ENCODE data around the gene ATP2B1. TPM values are rescaled to one million over a fixed set of nuclear protein-coding genes. Genes with fewer than 3 reads are reported as not detected.
"Not testable (repeated sequence)": the region's sequence is repeated elsewhere in the genome, so short reads cannot be mapped to it uniquely, and the experiment has no call there.

The ATP2B1 gene
- 10 to 100 TPM; 46.9 to 59.8 TPM for total RNA-seq

GRCh38 chr12:89708565-89709156 lies at the start of gene ATP2B1:
Gene ATP2B1, minus strand, starts transcription at chr12:89708838. Its CDS starts 52,952 bp downstream, at chr12:89655886.
- no peaks in the 10 kb centered on the region for H3K36me3 ChIP-seq
- TF ChIP-seq CTCF (IDR thresholded peaks at IDR 0.05): no peak
- H3K4me1 ChIP-seq: peaks cover 4% of the 10 kb centered on the region
- intact Hi-C loops (cut with DNase I): no loop called here
- peak within 1 kb of the TSS; percentile 86 for H3K4me3 ChIP-seq
- peak within 1 kb of the TSS; percentile 89 to 96 for H3K9ac ChIP-seq (ENCODE audit: low read depth in 2 of 2, low read length in 2 of 2)
- H3K27me3 ChIP-seq: no peaks in the 10 kb centered on the region
- H3K27ac ChIP-seq: peak within 1 kb of the TSS; percentile 99
- no peaks in the 10 kb centered on the region for H3K9me3 ChIP-seq
- DNase-seq: peak; percentile 87

GRCh38 chr12:89757987-89758386 lies 49.3 kb upstream of the ATP2B1 start:
- DNase-seq; H3K27ac ChIP-seq; H3K4me1 ChIP-seq; H3K27me3 ChIP-seq; intact Hi-C loops (cut with DNase I); H3K4me3 ChIP-seq; H3K9ac ChIP-seq (ENCODE audit: low read depth in 2 of 2, low read length in 2 of 2); H3K9me3 ChIP-seq; H3K36me3 ChIP-seq: not testable (repeated sequence)

- Histone ChIP-seq H3K4me1 (no peaks in the 10 kb centered on the region), H3K27me3 (no peaks in the 10 kb centered on the region), H3K4me3 (no peak overlapping the region), H3K27ac (no peak overlapping the region), H3K9me3 (no peaks in the 10 kb centered on the region), H3K36me3 (no peaks in the 10 kb centered on the region), H3K9ac (ENCODE audit: low read depth in 2 of 2, low read length in 2 of 2) (no peak overlapping the region)
- intact Hi-C loops (cut with DNase I): no loop called here
- no peak for TF ChIP-seq CTCF (IDR thresholded peaks at IDR 0.05)
- DNase-seq: peak; percentile 18
Measured at GRCh38 chr12:89756585-89757398, 48.2 kb upstream of the ATP2B1 start.

GRCh38 chr12:89756194-89756584 lies 47.6 kb upstream of the ATP2B1 start:
- DNase-seq: no peak
- H3K36me3 ChIP-seq: no peaks in the 10 kb centered on the region
- no peak for TF ChIP-seq CTCF (IDR thresholded peaks at IDR 0.05)
- H3K9me3 ChIP-seq: no peaks in the 10 kb centered on the region
- no peak overlapping the region for H3K9ac ChIP-seq (ENCODE audit: low read depth in 2 of 2, low read length in 2 of 2)
- no peaks in the 10 kb centered on the region for H3K4me1 ChIP-seq
- H3K27ac ChIP-seq: no peak overlapping the region
- no peaks in the 10 kb centered on the region for H3K27me3 ChIP-seq
- intact Hi-C loops (cut with DNase I): no loop called here
- no peak overlapping the region for H3K4me3 ChIP-seq

GRCh38 chr12:89753997-89754396 lies 45.4 kb upstream of the ATP2B1 start:
- no peak for DNase-seq
- H3K4me3 ChIP-seq: no peak overlapping the region
- H3K27me3 ChIP-seq: no peaks in the 10 kb centered on the region
- TF ChIP-seq CTCF (IDR thresholded peaks at IDR 0.05): no peak
- no peak overlapping the region for H3K27ac ChIP-seq
- H3K9me3 ChIP-seq: no peaks in the 10 kb centered on the region
- H3K36me3 ChIP-seq: no peaks in the 10 kb centered on the region
- H3K4me1 ChIP-seq: no peaks in the 10 kb centered on the region
- intact Hi-C loops (cut with DNase I): no loop called here
- H3K9ac ChIP-seq (ENCODE audit: low read depth in 2 of 2, low read length in 2 of 2): no peak overlapping the region

GRCh38 chr12:89752341-89752740 lies 43.7 kb upstream of the ATP2B1 start:
- DNase-seq: no peak
- no peak for TF ChIP-seq CTCF (IDR thresholded peaks at IDR 0.05)

More at GRCh38 chr12:89752341-89752740, 43.7 kb upstream of the ATP2B1 start:
- H3K27me3 ChIP-seq: no peaks in the 10 kb centered on the region
- H3K36me3 ChIP-seq: no peaks in the 10 kb centered on the region
- H3K9me3 ChIP-seq: no peaks in the 10 kb centered on the region
- H3K4me3 ChIP-seq: no peak overlapping the region
- no peaks in the 10 kb centered on the region for H3K4me1 ChIP-seq
- H3K27ac ChIP-seq: no peak overlapping the region
- H3K9ac ChIP-seq (ENCODE audit: low read depth in 2 of 2, low read length in 2 of 2): no peak overlapping the region
- intact Hi-C loops (cut with DNase I): no loop called here

Data from colonic mucosa (tissue), 4 donors.